NB4 (cell line): ENCODE results near the gene PRKACG.
A peak's percentile ranks its signal among the peaks of the same experiment; 100 is the strongest.

Experiments used
- CTCF ChIP-seq: IDR thresholded peaks from one replicate; pipeline ENCODE4 v1.5.1; 2012; ENCODE audit warnings: low read depth, low read length
- POLR2A ChIP-seq: IDR thresholded peaks from 2 replicates; pipeline ENCODE4 v1.6.1; 2011; ENCODE audit warnings: mild to moderate bottlenecking; ENCODE audit not compliant: insufficient read length; ENCODE audit errors: extremely low read depth
- TF ChIP-seq, protein P1 (sequence below): IDR thresholded peaks from 2 replicates; pipeline ENCODE4 v1.6.1; 2011; ENCODE audit warnings: low read depth, low read length

- peak; percentile 68 for TF ChIP-seq CTCF
- no peak for TF ChIP-seq POLR2A
- TF ChIP-seq, protein P1, sequence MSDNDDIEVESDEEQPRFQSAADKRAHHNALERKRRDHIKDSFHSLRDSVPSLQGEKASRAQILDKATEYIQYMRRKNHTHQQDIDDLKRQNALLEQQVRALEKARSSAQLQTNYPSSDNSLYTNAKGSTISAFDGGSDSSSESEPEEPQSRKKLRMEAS = peak; percentile 15; the same call in 1 of the 2 replicates
Measured at GRCh38 chr9:68999393-69000105, 14.4 kb downstream of the PRKACG start.
